Upper lobe of right lung (tissue), 1 donor: Measurements from ENCODE around the gene PHYKPL. TPM values are rescaled to one million over a fixed set of nuclear protein-coding genes. Genes with fewer than 3 reads are reported as not detected.
A peak's percentile ranks its signal among the peaks of the same experiment; 100 is the strongest.
"Not testable (repeated sequence)": the region's sequence is repeated elsewhere in the genome, so short reads cannot be mapped to it uniquely, and the experiment has no call there.

Experiments
- ATAC-seq: fragments of 200-7000 bp; cut with Tn5 transposase; one replicate; pipeline ENCODE4 v1.9.1; 2020; ENCODE audit warnings: mild to moderate bottlenecking, moderate library complexity
- DNase-seq: peaks from one replicate; pipeline ENCODE4 v3.0.0-alpha.2; 2020
- H3K27ac ChIP-seq: fragments of 200-600 bp; one replicate; pipeline ENCODE4 v1.8.0; 2022
- H3K27me3 ChIP-seq: fragments of 200-600 bp; one replicate; pipeline ENCODE4 v1.8.0; 2022; ENCODE audit warnings: mild to moderate bottlenecking
- H3K36me3 ChIP-seq: fragments of 200-600 bp; one replicate; pipeline ENCODE4 v1.8.0; 2022
- H3K4me1 ChIP-seq: fragments of 200-600 bp; one replicate; pipeline ENCODE4 v1.8.0; 2022
- H3K4me3 ChIP-seq: fragments of 200-600 bp; one replicate; pipeline ENCODE4 v1.8.0; 2022; ENCODE audit warnings: mild to moderate bottlenecking
- H3K9me3 ChIP-seq: fragments of 200-600 bp; one replicate; pipeline ENCODE4 v1.8.0; 2022
- intact Hi-C: fragments of 100-400 bp; cut with DNase I; formaldehyde crosslinking; loops from one replicate; pipeline ENCODE4 v1.11.0; 2022
- total RNA-seq: library from RNA; stranded (reverse); fragmentation: NEBNext Ultra II Directional; extraction: Animal tissue kit (Norgen Biotek cat#: 25700); gene quantifications from one replicate; pipeline ENCODE4 v1.2.1, GENCODE V29; 2021
- TF ChIP-seq, protein P1 (sequence below): fragments of 200-600 bp; IDR thresholded peaks from one replicate; pipeline ENCODE4 v1.8.0; 2022; ENCODE audit warnings: antibody characterized with exemption
- donor health status: DM: no; HTN: yes; CAD: no; lungs with severe emphysema.

The PHYKPL gene
- total RNA-seq, 1 donor from 2014 or later = 96.1 TPM

GRCh38 chr5:178240341-178240741, 7.7 kb upstream of the PHYKPL start:
- Histone ChIP-seq H3K36me3 (no peaks in the 10 kb centered on the region), H3K4me3 (no peak overlapping the region), H3K4me1 (peaks cover 49% of the 10 kb centered on the region), H3K9me3 (no peaks in the 10 kb centered on the region), H3K27ac (peak overlapping the region; percentile 51), H3K27me3 (no peaks in the 10 kb centered on the region)
- TF ChIP-seq, protein P1, sequence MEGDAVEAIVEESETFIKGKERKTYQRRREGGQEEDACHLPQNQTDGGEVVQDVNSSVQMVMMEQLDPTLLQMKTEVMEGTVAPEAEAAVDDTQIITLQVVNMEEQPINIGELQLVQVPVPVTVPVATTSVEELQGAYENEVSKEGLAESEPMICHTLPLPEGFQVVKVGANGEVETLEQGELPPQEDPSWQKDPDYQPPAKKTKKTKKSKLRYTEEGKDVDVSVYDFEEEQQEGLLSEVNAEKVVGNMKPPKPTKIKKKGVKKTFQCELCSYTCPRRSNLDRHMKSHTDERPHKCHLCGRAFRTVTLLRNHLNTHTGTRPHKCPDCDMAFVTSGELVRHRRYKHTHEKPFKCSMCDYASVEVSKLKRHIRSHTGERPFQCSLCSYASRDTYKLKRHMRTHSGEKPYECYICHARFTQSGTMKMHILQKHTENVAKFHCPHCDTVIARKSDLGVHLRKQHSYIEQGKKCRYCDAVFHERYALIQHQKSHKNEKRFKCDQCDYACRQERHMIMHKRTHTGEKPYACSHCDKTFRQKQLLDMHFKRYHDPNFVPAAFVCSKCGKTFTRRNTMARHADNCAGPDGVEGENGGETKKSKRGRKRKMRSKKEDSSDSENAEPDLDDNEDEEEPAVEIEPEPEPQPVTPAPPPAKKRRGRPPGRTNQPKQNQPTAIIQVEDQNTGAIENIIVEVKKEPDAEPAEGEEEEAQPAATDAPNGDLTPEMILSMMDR = no peak
- ATAC-seq (no peak), DNase-seq (no peak)
- intact Hi-C loops = no loop called here

GRCh38 chr5:178239626-178240301, 7.2 kb upstream of the PHYKPL start:
- ATAC-seq, H3K9me3 ChIP-seq, intact Hi-C loops, H3K4me3 ChIP-seq, H3K36me3 ChIP-seq, H3K27me3 ChIP-seq, DNase-seq: not testable (repeated sequence)
- Histone ChIP-seq H3K4me1 (peaks cover 54% of the 10 kb centered on the region), H3K27ac (peak overlapping the region; percentile 51)

DNA sequence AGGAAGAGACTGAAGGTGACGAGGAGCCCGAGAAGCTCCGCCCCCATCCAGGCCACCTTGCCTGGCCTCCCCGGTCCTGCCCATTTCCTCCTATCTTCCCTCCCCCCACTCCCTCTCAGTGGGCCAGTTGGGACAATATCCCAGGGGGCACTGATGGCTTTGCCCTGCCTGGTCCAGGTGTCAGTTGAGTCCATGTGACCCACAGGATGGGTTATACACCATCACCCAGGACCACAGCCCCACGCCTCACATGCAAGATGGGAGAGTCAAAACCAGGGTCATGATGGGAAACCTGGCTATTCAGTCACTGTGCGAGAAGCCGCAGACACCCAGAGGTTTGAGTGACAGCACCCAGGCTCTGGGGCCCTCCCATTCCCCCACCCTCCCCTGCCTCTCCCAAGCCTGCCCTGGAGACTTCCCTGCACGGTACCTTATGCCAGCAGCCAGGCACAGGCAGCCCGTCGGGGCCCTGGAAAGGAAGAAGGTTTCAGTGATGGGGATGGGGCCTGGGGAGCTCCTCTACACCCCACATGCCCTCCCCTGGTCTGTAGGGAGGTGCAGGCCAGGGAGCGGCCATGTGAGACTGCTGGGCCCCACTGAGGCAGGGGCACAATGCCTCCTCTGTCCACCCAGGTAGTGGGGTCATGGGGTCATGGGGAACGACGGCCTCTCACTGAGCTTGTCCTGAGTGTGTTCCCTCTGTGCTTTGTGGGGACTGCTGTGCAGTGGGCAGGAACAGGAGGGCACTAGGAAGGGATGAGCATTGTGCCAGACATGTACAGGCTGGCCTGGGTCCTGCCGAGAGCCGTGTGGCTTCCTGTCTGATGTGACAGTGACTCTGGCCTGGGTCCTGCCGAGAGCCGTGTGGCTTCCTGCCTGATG, 6.3 kb upstream of the PHYKPL start:
- H3K27ac ChIP-seq = peak overlapping the region; percentile 55
- no peaks in the 10 kb centered on the region for H3K27me3 ChIP-seq
- no peaks in the 10 kb centered on the region for H3K9me3 ChIP-seq
- no peak for ATAC-seq
- H3K36me3 ChIP-seq = no peaks in the 10 kb centered on the region
- no peak for DNase-seq
- TF ChIP-seq, protein P1 = no peak
- intact Hi-C loops = no loop called here
- H3K4me1 ChIP-seq = peaks cover 59% of the 10 kb centered on the region
- H3K4me3 ChIP-seq = no peak overlapping the region

GRCh38 chr5:178238313-178238635, 5.7 kb upstream of the PHYKPL start:
- TF ChIP-seq, protein P1 = no peak
- Histone ChIP-seq H3K4me3 (no peak overlapping the region), H3K4me1 (peaks cover 59% of the 10 kb centered on the region), H3K27ac (no peak overlapping the region), H3K27me3 (no peaks in the 10 kb centered on the region), H3K36me3 (no peaks in the 10 kb centered on the region), H3K9me3 (no peaks in the 10 kb centered on the region)
- no peak for DNase-seq
- intact Hi-C loops = no loop called here
- ATAC-seq = no peak

- DNase-seq (no peak), ATAC-seq (no peak)
- no peak overlapping the region for H3K4me3 ChIP-seq
- intact Hi-C loops = no loop called here
- no peaks in the 10 kb centered on the region for H3K9me3 ChIP-seq
- H3K36me3 ChIP-seq = no peaks in the 10 kb centered on the region
- no peak overlapping the region for H3K27ac ChIP-seq
- TF ChIP-seq, protein P1 = no peak
- peaks cover 59% of the 10 kb centered on the region for H3K4me1 ChIP-seq
- H3K27me3 ChIP-seq = no peaks in the 10 kb centered on the region
Measured at GRCh38 chr5:178237431-178238312, 5.1 kb upstream of the PHYKPL start.
